SJCRH30 (cell line): ENCODE measurements around the gene PDZRN4. TPM values are rescaled to one million over a fixed set of nuclear protein-coding genes. Genes with fewer than 3 reads are reported as not detected.

ENCODE experiments used
- DNase-seq, 2 experiments: peaks; one replicate each; pipeline ENCODE4 v3.0.0-alpha.2; 2015 to 2020
- H3K27ac ChIP-seq: fragments of 250-450 bp; sonication (Bioruptor Pico); 2 replicates; pipeline ENCODE4 v1.5.1; 2020; ENCODE audit warnings: mild to moderate bottlenecking, moderate library complexity
- H3K27me3 ChIP-seq: fragments of 250-450 bp; sonication (Bioruptor Pico); 2 replicates; pipeline ENCODE4 v1.5.1; 2020; ENCODE audit warnings: mild to moderate bottlenecking, moderate library complexity
- H3K36me3 ChIP-seq: fragments of 250-450 bp; sonication (Bioruptor Pico); 2 replicates; pipeline ENCODE4 v1.5.1; 2020; ENCODE audit warnings: mild to moderate bottlenecking, moderate library complexity
- H3K4me1 ChIP-seq: fragments of 250-450 bp; sonication (Bioruptor Pico); 2 replicates; pipeline ENCODE4 v1.5.1; 2020; ENCODE audit warnings: mild to moderate bottlenecking, moderate library complexity
- H3K4me3 ChIP-seq: fragments of 250-450 bp; sonication (Bioruptor Pico); 2 replicates; pipeline ENCODE4 v1.5.1; 2020; ENCODE audit warnings: mild to moderate bottlenecking, moderate library complexity
- H3K9me3 ChIP-seq: fragments of 250-450 bp; sonication (Bioruptor Pico); replicated peaks from 2 replicates; pipeline ENCODE4 v1.5.1; 2020; ENCODE audit warnings: mild to moderate bottlenecking, moderate library complexity
- total RNA-seq: library from RNA; depleted of rRNA; stranded (reverse); fragments of >200 nt; shearing (Covaris generic); gene quantifications from 2 replicates; pipeline ENCODE4 v1.2.3, GENCODE V29; 2014

The PDZRN4 gene
- total RNA-seq, 1 experiment from 2014 or later: not detected

DNA sequence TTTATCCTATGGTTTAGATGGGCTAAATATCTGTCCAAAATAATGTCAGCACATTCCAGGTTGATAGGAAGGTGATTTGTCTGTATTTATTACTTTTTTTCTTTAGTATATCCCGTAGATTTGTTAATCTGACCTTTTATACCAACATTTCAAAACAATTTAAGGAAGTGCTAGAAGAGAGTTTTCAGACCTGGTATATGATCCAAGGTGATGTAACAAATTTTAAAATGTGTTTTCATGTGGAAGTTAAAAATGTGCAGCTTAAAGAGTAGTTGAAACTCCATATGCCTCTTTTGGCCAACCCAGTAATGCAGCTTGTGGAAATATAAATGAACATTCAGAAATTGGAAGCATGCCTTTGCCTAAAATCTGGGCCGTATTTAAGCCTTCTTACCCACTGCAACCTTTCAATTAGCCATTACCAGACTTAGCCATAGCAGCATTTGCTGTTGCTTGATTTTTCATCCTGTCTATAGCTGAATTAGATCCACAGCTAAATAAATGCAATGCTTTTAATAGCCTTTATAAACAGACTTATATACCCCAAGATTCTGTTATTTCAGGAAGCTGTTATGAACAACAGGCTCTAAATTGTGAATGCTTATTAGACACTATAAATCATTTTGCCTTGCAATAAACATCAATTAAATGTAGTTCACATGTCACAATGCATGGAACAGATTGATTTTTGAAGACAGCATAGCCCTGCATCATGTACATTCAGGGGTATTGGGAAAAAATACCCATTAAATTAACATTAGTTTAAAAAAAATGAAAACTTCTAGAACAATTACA, 271.2 kb downstream of the PDZRN4 start:
- H3K4me3 ChIP-seq: no peak overlapping the region
- no peaks in the 10 kb centered on the region; the same call in 1 of the 2 replicates for H3K4me1 ChIP-seq
- no peak for DNase-seq
- no peaks in the 10 kb centered on the region for H3K36me3 ChIP-seq
- H3K27me3 ChIP-seq: 0 out of 2 replicates have a peak, but pooled peaks cover 3% of the 10 kb centered on the region
- no peak overlapping the region for H3K27ac ChIP-seq
- no peaks in the 10 kb centered on the region for H3K9me3 ChIP-seq

DNA sequence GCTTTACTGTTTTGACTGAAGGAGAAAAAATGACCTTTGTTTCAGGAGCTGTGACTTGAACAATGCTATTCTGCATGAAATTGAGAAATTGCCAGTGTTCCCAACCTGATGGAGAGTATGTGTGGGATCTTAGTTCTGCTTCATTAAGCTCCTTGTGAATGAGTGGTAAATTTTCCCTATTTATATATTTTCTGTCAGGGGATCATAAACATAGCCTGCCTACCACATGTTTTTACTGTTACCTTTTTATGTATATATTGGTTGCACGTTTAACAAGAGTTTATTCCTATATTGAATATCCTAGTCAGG, 271.7 kb downstream of the PDZRN4 start:
- Histone ChIP-seq H3K27me3 (0 out of 2 replicates have a peak, but pooled peaks cover 3% of the 10 kb centered on the region), H3K27ac (no peak overlapping the region), H3K36me3 (no peaks in the 10 kb centered on the region), H3K9me3 (no peaks in the 10 kb centered on the region), H3K4me3 (no peak overlapping the region), H3K4me1 (no peaks in the 10 kb centered on the region; the same call in 1 of the 2 replicates)
- DNase-seq: no peak

DNA sequence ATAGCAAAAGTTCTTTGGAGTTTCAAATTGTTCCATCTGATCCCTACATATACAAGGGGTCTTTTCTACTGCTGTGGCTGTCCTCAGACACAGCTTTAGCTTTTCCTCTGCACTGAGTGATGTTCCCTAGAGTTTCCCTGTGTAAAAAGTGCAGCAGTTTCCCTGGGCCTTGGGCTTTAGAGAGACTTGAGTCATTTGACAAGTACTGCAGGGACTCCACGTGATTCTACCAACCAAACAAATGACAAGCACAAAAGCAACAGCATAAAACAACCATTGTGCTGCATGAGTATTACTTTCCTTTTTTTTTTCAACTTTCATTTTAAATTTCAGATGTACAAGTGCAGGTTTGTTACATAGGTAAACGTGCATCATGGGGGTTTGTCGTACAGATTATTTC, 272.8 kb downstream of the PDZRN4 start:
- Histone ChIP-seq H3K36me3 (no peaks in the 10 kb centered on the region), H3K9me3 (no peaks in the 10 kb centered on the region), H3K4me1 (no peaks in the 10 kb centered on the region), H3K4me3 (no peak overlapping the region), H3K27ac (no peak overlapping the region), H3K27me3 (0 out of 2 replicates have a peak, but pooled peaks cover 3% of the 10 kb centered on the region)
- no peak for DNase-seq

DNA sequence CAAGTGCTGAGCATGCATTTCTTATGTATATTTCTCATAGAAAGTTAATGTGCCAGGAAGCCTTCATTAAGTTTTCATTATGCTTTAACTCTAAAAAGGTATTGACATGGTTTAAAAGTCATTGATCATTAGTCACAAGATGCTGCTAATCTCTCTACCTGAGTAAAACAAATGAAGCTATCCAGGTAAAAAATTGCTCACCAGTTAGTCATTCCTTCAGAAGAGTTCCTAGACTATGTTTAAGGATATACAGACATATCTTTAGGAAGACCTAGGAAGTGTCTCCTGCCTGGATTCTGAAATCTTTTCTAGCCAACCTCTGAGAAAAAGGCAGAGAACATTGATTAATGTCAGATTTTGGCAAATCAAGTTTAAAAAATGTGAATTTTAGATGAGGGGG, 274.2 kb downstream of the PDZRN4 start:
- H3K27ac ChIP-seq: no peak overlapping the region
- H3K9me3 ChIP-seq: no peaks in the 10 kb centered on the region
- H3K4me3 ChIP-seq: no peak overlapping the region
- H3K4me1 ChIP-seq: no peaks in the 10 kb centered on the region
- H3K27me3 ChIP-seq: 0 out of 2 replicates have a peak, but pooled peaks cover 3% of the 10 kb centered on the region
- DNase-seq: no peak
- H3K36me3 ChIP-seq: no peaks in the 10 kb centered on the region

DNA sequence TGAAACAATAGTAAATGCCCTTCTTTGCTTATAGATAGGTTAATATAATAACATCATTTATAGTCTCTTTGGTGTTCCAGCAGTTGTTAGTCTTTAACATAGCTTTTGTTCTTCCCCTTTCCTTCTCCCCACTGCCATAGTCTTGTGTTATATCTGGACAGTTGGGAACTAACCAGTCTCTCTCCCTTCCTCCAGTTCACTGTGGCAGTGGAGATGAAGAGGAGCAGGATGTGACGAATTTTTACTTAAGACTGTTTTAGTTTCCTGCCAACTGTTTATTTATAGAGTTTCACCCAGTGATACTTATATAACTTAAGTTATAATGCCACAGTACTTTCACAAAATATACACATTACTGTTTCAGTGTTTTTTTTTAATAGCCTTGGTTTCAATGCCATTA, 277.4 kb downstream of the PDZRN4 start:
- no peak overlapping the region for H3K27ac ChIP-seq
- H3K27me3 ChIP-seq: 0 out of 2 replicates have a peak, but pooled peaks cover 3% of the 10 kb centered on the region
- no peaks in the 10 kb centered on the region for H3K36me3 ChIP-seq
- H3K4me3 ChIP-seq: no peak overlapping the region
- no peaks in the 10 kb centered on the region for H3K4me1 ChIP-seq
- no peak for DNase-seq
- H3K9me3 ChIP-seq: no peaks in the 10 kb centered on the region

DNA sequence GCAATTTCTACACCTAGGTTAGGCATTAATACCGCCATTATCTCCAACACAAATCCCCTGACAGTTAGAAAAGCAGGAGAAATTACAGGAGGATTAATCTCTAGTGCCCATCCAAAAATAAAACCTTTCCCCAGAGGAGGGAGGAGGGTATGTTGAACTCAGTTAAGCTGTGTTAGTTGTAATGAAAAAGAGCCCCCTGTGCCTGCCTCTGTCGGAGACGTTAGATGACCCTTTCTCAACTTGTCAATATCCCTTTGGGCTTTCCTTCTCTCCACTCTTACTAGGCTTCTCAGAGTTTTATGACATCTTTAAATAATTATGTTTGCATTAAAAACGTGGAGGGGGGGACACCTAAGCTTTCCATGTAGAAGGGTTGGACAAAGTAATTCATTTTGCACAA, 278.2 kb downstream of the PDZRN4 start:
- Histone ChIP-seq H3K36me3 (no peaks in the 10 kb centered on the region), H3K4me1 (no peaks in the 10 kb centered on the region), H3K27ac (no peak overlapping the region), H3K4me3 (no peak overlapping the region), H3K9me3 (no peaks in the 10 kb centered on the region), H3K27me3 (0 out of 2 replicates have a peak, but pooled peaks cover 3% of the 10 kb centered on the region)
- DNase-seq: no peak

DNA sequence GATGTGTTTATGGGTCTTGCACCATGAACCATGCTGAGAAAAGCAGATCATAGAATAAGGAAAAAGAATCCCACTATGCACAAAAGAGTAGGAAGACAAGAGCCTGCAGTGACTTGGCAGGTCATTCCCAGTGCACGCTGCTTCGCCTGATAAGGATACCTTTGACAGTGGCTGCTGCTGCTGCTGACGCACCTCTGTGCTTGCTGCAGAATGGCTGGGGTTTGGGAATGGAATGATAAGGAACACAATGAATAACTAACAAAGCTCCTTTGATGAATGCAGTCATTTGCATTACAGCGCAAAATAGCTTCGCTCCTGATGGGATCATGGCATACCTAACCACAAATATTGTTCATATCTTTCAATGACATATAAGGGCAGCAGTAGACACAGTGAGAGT, 278.7 kb downstream of the PDZRN4 start:
- no peak overlapping the region for H3K4me3 ChIP-seq
- H3K27me3 ChIP-seq: 0 out of 2 replicates have a peak, but pooled peaks cover 3% of the 10 kb centered on the region
- no peaks in the 10 kb centered on the region for H3K36me3 ChIP-seq
- H3K9me3 ChIP-seq: no peaks in the 10 kb centered on the region
- no peaks in the 10 kb centered on the region for H3K4me1 ChIP-seq
- no peak for DNase-seq
- H3K27ac ChIP-seq: no peak overlapping the region

DNA sequence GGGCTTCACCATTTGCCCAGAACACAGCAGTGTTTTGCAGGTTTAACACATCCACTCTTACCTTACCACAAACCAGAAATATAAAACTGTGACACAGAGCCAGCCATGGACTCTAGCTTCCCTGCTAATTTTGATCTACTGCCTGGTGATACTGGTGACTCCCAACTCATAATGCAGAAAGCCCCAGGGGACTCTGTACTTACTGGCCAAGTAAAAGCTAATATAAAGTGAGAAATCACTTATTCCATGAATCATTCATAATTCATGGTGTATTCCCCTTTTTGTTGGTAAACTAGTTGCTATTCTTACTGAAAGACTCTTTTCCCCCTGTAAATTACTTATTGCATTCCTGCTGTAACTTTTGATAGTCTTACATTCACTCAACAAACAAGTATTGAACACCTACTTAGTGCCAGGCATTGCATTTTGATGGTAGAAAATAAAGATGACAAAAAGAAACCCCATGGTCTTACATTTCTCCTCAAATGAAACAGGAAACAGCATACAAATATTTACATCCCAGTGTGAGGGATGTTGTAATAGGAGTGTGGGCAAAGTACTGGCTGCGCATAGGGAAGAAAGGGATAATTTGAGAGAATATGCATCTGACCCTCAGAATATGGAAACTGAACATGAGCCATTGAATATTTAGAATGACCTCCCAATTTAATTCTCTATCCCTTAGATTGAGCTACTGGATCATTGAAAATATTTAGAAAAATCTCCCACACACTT, 279.6 kb downstream of the PDZRN4 start:
- DNase-seq: no peak
- Histone ChIP-seq H3K9me3 (no peaks in the 10 kb centered on the region), H3K27me3 (no peaks in the 10 kb centered on the region), H3K4me1 (no peaks in the 10 kb centered on the region), H3K27ac (no peak overlapping the region), H3K36me3 (no peaks in the 10 kb centered on the region), H3K4me3 (no peak overlapping the region)

DNA sequence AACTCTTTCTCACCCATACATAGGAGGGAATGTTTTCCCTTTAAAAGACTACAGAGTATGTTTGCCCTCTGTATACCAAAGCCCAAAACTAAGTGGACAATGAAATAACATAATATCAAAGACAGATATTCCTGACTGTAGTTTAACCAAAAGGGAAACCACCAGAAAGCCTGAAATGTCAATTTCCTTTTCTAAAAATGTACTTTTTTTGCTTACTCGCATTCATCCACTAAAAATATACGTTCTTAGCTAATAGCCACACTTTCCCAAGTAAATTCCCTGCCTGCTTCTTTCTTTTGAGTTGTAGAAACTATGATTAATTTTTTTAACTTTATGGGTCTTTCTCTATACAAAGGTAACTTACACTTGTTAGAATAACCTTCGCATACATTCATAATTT, 280.2 kb downstream of the PDZRN4 start:
- H3K27ac ChIP-seq: no peak overlapping the region
- no peaks in the 10 kb centered on the region for H3K9me3 ChIP-seq
- no peak overlapping the region for H3K4me3 ChIP-seq
- no peaks in the 10 kb centered on the region for H3K36me3 ChIP-seq
- no peaks in the 10 kb centered on the region for H3K4me1 ChIP-seq
- H3K27me3 ChIP-seq: no peaks in the 10 kb centered on the region
- DNase-seq: no peak

DNA sequence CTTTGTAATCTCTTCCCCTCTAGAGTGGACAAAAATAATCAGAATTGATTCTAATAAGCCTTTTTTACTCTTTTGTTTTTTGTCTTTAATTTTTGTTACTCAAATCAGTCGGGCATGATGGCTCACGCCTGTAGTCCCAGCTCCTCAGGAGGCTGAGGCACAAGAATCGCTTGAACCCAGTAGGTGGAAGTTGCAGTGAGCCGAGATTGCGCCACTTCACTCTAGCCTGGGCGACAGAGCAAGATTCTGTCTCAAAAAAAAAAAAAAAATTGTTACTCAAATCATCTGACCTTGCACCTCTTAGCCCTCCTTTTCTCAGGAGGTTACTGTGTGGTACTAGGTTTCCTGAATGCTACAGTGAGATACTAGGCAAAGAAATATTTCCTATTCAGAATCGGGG, 280.6 kb downstream of the PDZRN4 start:
- no peaks in the 10 kb centered on the region for H3K4me1 ChIP-seq
- no peaks in the 10 kb centered on the region for H3K36me3 ChIP-seq
- no peak for DNase-seq
- H3K27ac ChIP-seq: no peak overlapping the region
- H3K9me3 ChIP-seq: no peaks in the 10 kb centered on the region
- no peak overlapping the region for H3K4me3 ChIP-seq
- no peaks in the 10 kb centered on the region for H3K27me3 ChIP-seq

DNA sequence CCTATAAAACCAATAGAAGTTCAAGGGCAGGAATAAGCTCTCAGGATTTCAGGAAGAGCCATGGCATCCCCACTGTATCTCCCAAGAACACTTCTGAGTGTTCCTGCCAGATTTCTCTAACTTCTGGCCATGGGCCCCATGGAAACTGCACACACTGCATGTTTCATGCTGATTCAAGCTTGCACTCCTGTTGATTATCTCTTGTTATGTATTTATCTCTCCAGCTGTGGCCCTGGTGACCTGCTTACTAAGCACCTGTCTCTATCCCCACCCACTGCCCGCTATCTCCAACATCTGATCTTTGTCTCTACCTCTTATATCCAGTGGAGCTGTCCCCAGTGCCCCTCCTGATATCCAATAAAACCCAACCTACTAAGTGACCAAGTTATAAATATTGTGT, 285.3 kb downstream of the PDZRN4 start:
- no peaks in the 10 kb centered on the region for H3K4me1 ChIP-seq
- H3K4me3 ChIP-seq: no peak overlapping the region
- H3K9me3 ChIP-seq: no peaks in the 10 kb centered on the region
- H3K36me3 ChIP-seq: no peaks in the 10 kb centered on the region
- H3K27me3 ChIP-seq: no peaks in the 10 kb centered on the region
- DNase-seq: no peak
- no peak overlapping the region for H3K27ac ChIP-seq

DNA sequence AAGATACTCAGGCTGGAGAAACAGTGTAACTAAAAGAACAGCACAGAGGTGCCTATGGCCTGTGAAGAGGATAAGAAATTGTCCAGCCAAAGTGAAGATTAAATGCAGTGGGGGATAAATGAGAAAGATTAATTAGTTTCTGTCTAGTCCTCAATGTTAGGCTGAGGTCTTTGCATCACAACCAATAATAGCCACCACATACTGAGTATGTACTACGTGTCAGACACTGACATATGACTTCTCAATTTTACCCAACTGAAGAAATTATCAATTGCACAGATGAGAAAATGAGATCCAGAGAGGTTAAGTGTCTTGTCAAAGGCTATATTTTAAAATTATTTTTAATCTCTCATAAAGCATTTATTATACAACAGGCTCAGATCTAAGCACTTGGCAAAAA, 285.9 kb downstream of the PDZRN4 start:
- Histone ChIP-seq H3K4me1 (no peaks in the 10 kb centered on the region), H3K9me3 (no peaks in the 10 kb centered on the region), H3K36me3 (no peaks in the 10 kb centered on the region), H3K27ac (no peak overlapping the region), H3K27me3 (no peaks in the 10 kb centered on the region), H3K4me3 (no peak overlapping the region)
- no peak for DNase-seq

DNA sequence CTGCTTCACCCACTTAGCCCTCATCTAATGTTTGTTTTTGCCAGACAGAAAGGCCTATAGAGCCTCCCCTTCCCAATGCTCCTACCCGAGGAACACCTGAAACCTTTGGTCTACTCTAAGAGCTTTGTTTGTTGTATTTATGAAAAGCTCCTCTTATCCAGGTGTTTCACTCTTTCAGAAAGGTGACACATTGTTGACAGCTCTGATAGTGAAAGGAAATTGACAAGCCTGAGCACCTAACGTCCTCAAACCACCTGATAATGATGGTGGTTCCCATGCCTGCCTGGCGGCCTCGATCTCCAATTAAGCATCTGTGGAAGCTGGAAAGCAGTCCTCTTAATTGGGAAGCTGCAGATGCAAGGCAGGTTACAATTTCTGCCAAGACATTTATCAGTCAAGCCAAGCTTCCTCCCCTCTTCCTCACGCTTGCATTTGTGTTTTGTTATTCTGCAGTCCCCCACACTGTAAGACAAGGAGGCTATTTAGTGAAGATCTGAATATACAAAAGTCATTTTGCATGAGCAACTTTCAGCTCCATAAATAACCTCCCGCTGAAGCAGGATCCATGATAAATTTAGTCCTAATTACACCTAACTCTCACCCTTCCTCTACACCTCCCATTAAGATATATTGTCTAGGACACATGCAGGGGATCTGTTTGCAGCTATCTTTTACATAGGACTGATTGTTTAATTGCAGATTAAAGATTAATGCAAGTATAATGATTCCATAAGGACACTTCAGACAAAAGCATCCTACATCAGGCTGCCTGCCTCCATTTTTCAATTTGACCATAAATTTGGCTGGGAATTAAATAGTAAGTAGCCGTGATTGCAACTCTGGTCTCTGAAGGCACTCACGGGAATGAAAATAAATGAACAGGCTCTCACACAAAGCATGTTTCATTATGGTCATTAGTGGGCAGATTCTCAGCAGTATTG, 288.6 kb downstream of the PDZRN4 start:
- Histone ChIP-seq H3K27ac (no peak overlapping the region), H3K36me3 (no peaks in the 10 kb centered on the region), H3K4me3 (no peak overlapping the region), H3K4me1 (no peaks in the 10 kb centered on the region), H3K9me3 (no peaks in the 10 kb centered on the region), H3K27me3 (no peaks in the 10 kb centered on the region)
- no peak for DNase-seq

DNA sequence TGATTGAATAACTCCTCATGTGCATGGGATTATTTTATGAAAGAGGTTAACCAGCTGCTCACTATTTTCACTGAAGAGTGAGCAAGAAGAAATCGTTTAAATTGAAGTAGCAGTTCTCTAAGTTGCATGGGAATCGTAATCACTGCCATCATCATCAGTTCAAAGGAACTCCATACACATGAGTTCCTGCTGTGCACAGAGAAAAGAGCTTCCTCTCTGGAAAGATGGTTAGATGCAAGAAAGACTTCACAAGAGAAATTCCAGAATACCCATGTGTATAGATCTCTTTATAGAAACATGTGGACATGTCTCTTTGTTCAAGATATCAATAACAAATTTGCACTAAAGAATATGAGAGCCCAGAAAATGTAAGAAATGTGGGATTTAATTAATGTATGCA, 291.3 kb downstream of the PDZRN4 start:
- no peaks in the 10 kb centered on the region for H3K9me3 ChIP-seq
- no peaks in the 10 kb centered on the region for H3K4me1 ChIP-seq
- H3K4me3 ChIP-seq: no peak overlapping the region
- H3K27ac ChIP-seq: no peak overlapping the region
- H3K36me3 ChIP-seq: no peaks in the 10 kb centered on the region
- no peak for DNase-seq
- no peaks in the 10 kb centered on the region for H3K27me3 ChIP-seq

DNA sequence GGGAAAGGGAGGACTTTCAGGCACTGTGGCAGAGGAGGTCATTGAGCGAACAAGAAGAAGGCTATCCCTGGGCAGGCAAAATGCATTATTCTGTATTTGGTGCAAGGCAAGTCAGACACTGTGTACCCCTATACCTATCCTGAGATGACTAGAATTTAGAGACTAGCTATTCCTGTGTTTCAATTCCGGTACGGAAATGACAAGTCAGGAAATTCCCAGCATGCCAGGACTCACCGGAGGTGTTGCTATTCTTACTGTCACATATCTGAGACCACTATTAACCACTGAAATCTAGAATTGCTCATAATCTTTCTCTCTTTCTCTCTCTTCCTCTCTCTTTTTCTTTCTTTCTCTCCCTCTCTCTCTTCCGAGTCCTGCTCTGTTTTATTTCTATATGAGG, 297.1 kb downstream of the PDZRN4 start:
- no peak overlapping the region for H3K4me3 ChIP-seq
- H3K9me3 ChIP-seq: no peaks in the 10 kb centered on the region
- H3K36me3 ChIP-seq: no peaks in the 10 kb centered on the region
- no peaks in the 10 kb centered on the region for H3K4me1 ChIP-seq
- DNase-seq: no peak
- no peak overlapping the region for H3K27ac ChIP-seq
- H3K27me3 ChIP-seq: no peaks in the 10 kb centered on the region
